ENCODE data around the gene STON2. TPM values are rescaled to one million over a fixed set of nuclear protein-coding genes. Genes with fewer than 3 reads are reported as not detected.
A peak's percentile ranks its signal among the peaks of the same experiment; 100 is the strongest.

Gene STON2
- total and polyA plus RNA-seq, 2 of the 13 experiments (the other 11 are each of a cell fraction or from before 2014, with no cell fraction given) = 2.1 to 11.0 TPM

DNA sequence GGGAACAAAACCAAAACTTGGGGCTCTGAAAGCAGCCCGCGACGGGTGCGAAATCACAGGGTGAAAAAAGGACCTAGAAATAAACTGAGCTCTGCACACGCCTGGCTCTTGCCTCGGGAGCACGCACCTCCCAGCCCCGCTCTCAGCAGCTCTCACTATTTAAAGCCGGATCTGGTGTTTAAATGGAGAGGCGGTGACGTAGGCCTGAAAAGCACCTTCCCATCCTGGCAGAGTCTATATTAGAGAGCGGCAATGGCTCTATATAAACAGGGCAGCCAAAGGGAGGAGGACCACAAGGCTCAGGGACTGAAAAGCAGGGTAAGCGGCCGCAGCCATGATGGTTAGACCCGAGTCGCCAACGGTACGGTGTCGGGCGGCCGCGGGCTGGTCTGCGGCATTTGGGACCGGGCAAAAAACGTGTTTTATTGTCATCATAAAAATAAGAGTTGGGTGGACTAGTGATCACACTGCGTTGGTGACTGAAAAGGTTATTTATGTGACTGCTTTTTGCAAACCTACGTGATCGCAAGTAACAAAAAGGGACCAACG, 180.8 kb downstream of the STON2 start (continued):
- TF ChIP-seq ZSCAN25 (CRISPR knock-in tag; IDR thresholded peaks at IDR 0.05) (peak; percentile 35), ZNF292 (CRISPR knock-in tag; IDR thresholded peaks at IDR 0.05; ENCODE audit: borderline replicate concordance, low read depth) (0 out of 2 replicates have a peak, but pooled peaks have one; percentile 16), ZNF775 (CRISPR knock-in tag; IDR thresholded peaks at IDR 0.05; ENCODE audit: borderline replicate concordance) (no peak), EP300 (IDR thresholded peaks at IDR 0.05; ENCODE audit: low read depth in 2 of 2, low read length in 2 of 2) (no peak), EP300 (CRISPR knock-in tag; IDR thresholded peaks at IDR 0.05; ENCODE audit: borderline replicate concordance) (peak; percentile 24; the same call in 1 of the 2 replicates), SP1 (IDR thresholded peaks at IDR 0.05) (no peak), SP1 (CRISPR knock-in tag; IDR thresholded peaks at IDR 0.05) (peak; percentile 50), ZNF326 (CRISPR knock-in tag; IDR thresholded peaks at IDR 0.05; ENCODE audit: borderline replicate concordance) (no peak), SOX13 (IDR thresholded peaks at IDR 0.05) (peak; percentile 45; the same call in 1 of the 2 replicates), SOX13 (CRISPR knock-in tag; conservative IDR thresholded peaks at IDR 0.05 in 1 of 2, IDR thresholded peaks at IDR 0.05 in 1 of 2) (peak in 1 of 2 experiments; percentile 34; a peak in 1 of 4 replicates), HDAC6 (IDR thresholded peaks at IDR 0.05; ENCODE audit: low read depth, low read length) (no peak), SUZ12 (IDR thresholded peaks at IDR 0.05; ENCODE audit: low read depth, low read length) (no peak), ZNF17 (CRISPR knock-in tag; IDR thresholded peaks at IDR 0.05) (no peak), HMGA1 (CRISPR knock-in tag; conservative IDR thresholded peaks at IDR 0.05) (no peak)
- TF ChIP-seq, protein P1, sequence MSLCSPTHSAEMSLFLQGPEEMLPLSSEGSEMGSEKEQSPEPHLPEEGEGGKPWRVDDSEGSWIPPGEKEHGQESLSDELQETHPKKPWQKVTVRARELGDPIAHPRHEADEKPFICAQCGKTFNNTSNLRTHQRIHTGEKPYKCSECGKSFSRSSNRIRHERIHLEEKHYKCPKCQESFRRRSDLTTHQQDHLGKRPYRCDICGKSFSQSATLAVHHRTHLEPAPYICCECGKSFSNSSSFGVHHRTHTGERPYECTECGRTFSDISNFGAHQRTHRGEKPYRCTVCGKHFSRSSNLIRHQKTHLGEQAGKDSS (CRISPR knock-in tag; IDR thresholded peaks at IDR 0.05; ENCODE audit: borderline replicate concordance, low read depth) = no peak; the same call in 1 of the 2 replicates
- TF ChIP-seq, protein P2, sequence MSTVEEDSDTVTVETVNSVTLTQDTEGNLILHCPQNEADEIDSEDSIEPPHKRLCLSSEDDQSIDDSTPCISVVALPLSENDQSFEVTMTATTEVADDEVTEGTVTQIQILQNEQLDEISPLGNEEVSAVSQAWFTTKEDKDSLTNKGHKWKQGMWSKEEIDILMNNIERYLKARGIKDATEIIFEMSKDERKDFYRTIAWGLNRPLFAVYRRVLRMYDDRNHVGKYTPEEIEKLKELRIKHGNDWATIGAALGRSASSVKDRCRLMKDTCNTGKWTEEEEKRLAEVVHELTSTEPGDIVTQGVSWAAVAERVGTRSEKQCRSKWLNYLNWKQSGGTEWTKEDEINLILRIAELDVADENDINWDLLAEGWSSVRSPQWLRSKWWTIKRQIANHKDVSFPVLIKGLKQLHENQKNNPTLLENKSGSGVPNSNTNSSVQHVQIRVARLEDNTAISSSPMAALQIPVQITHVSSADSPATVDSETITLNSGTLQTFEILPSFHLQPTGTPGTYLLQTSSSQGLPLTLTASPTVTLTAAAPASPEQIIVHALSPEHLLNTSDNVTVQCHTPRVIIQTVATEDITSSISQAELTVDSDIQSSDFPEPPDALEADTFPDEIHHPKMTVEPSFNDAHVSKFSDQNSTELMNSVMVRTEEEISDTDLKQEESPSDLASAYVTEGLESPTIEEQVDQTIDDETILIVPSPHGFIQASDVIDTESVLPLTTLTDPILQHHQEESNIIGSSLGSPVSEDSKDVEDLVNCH (CRISPR knock-in tag; IDR thresholded peaks at IDR 0.05) = 0 out of 2 replicates have a peak, but pooled peaks have one; percentile 65
- TF ChIP-seq, protein P3, sequence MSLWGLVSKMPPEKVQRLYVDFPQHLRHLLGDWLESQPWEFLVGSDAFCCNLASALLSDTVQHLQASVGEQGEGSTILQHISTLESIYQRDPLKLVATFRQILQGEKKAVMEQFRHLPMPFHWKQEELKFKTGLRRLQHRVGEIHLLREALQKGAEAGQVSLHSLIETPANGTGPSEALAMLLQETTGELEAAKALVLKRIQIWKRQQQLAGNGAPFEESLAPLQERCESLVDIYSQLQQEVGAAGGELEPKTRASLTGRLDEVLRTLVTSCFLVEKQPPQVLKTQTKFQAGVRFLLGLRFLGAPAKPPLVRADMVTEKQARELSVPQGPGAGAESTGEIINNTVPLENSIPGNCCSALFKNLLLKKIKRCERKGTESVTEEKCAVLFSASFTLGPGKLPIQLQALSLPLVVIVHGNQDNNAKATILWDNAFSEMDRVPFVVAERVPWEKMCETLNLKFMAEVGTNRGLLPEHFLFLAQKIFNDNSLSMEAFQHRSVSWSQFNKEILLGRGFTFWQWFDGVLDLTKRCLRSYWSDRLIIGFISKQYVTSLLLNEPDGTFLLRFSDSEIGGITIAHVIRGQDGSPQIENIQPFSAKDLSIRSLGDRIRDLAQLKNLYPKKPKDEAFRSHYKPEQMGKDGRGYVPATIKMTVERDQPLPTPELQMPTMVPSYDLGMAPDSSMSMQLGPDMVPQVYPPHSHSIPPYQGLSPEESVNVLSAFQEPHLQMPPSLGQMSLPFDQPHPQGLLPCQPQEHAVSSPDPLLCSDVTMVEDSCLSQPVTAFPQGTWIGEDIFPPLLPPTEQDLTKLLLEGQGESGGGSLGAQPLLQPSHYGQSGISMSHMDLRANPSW (CRISPR knock-in tag; IDR thresholded peaks at IDR 0.05; ENCODE audit: borderline replicate concordance) = no peak
- TF ChIP-seq, protein P4, sequence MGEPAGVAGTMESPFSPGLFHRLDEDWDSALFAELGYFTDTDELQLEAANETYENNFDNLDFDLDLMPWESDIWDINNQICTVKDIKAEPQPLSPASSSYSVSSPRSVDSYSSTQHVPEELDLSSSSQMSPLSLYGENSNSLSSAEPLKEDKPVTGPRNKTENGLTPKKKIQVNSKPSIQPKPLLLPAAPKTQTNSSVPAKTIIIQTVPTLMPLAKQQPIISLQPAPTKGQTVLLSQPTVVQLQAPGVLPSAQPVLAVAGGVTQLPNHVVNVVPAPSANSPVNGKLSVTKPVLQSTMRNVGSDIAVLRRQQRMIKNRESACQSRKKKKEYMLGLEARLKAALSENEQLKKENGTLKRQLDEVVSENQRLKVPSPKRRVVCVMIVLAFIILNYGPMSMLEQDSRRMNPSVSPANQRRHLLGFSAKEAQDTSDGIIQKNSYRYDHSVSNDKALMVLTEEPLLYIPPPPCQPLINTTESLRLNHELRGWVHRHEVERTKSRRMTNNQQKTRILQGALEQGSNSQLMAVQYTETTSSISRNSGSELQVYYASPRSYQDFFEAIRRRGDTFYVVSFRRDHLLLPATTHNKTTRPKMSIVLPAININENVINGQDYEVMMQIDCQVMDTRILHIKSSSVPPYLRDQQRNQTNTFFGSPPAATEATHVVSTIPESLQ (CRISPR knock-in tag; conservative IDR thresholded peaks at IDR 0.05) = no peak
- TF ChIP-seq, protein P5, sequence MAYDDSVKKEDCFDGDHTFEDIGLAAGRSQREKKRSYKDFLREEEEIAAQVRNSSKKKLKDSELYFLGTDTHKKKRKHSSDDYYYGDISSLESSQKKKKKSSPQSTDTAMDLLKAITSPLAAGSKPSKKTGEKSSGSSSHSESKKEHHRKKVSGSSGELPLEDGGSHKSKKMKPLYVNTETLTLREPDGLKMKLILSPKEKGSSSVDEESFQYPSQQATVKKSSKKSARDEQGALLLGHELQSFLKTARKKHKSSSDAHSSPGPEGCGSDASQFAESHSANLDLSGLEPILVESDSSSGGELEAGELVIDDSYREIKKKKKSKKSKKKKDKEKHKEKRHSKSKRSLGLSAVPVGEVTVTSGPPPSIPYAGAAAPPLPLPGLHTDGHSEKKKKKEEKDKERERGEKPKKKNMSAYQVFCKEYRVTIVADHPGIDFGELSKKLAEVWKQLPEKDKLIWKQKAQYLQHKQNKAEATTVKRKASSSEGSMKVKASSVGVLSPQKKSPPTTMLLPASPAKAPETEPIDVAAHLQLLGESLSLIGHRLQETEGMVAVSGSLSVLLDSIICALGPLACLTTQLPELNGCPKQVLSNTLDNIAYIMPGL (CRISPR knock-in tag; IDR thresholded peaks at IDR 0.05; ENCODE audit: borderline replicate concordance in 1 of 2, low read depth in 1 of 2) = peak; percentile 40 to 53; a peak in 2 of 4 replicates
